K562 (cell line): ENCODE data around the gene PROK2. TPM values are rescaled to one million over a fixed set of nuclear protein-coding genes. Genes with fewer than 3 reads are reported as not detected.

Source experiments
- ATAC-seq: fragments of 200-7000 bp; cut with Tn5 transposase; 3 replicates; pipeline ENCODE4 v1.9.1; 2020; ENCODE audit warnings: moderate library complexity
- BruUV-seq: library from RNA; stranded (reverse); fragments of 400-500 nt; replicated peaks from 2 replicates; lab custom pipeline; 2021; lab: Mats Ljungman, UMichigan
- CTCF ChIA-PET: fragments of 300-600 bp; formaldehyde crosslinking; extraction: SDS; loops from one replicate; lab custom pipeline; 2021; ENCODE audit warnings: low intra/inter-chr PET ratio; lab: Yijun Ruan, JAX
- POLR2A ChIA-PET: fragments of 300-600, 350-650 bp; sonication (Branson Sonifier 250); formaldehyde crosslinking; extraction: SDS; loops from one replicate; lab custom pipeline; 2021; ENCODE audit warnings: antibody characterized with exemption, inconsistent platforms; lab: Yijun Ruan, JAX
- DNase-seq, 4 experiments: peaks; one replicate each; pipeline versions ENCODE4 v3.0.0 to v3.0.0-alpha.2; 2011 to 2018; ENCODE audit warnings: low spot score in 3 of 4, mixed read lengths in 3 of 4; ENCODE audit errors: extremely low read depth in 1 of 4
- FAIRE-seq: peaks from 2 replicates; lab custom pipeline; 2011; peaks lifted over from hg19 to GRCh38; lab: Jason Lieb, UNC
- H2AFZ ChIP-seq: 2 replicates; pipeline ENCODE4 v1.6.0; 2011; ENCODE audit warnings: low read depth, low read length, control low read depth, inconsistent platforms
- H3K27ac ChIP-seq: fragments of 200-600 bp; 3 replicates; pipeline ENCODE4 v1.8.0; 2011; ENCODE audit warnings: low read depth, mild to moderate bottlenecking, control low read depth, inconsistent platforms, low read length, moderate library complexity, mixed read lengths; ENCODE audit errors: extremely low read depth
- H3K27me3 ChIP-seq, 2 experiments: fragments of 300-600 bp in 1 of 2; 2 replicates in 1 of 2; 3 replicates in 1 of 2; pipeline versions ENCODE4 v1.6.0 to v1.8.0; 2011; ENCODE audit warnings: inconsistent platforms in 2 of 2, low read length in 2 of 2, mild to moderate bottlenecking in 1 of 2, mixed read lengths in 1 of 2, moderate library complexity in 1 of 2; ENCODE audit not compliant: control insufficient read depth in 2 of 2, insufficient read depth in 2 of 2
- H3K36me3 ChIP-seq: fragments of 300-600 bp; 3 replicates; pipeline ENCODE4 v1.8.0; 2011; ENCODE audit warnings: mild to moderate bottlenecking, low read length, inconsistent platforms; ENCODE audit not compliant: control insufficient read depth, insufficient read depth
- H3K4me1 ChIP-seq, 2 experiments: fragments of 200-600 bp in 1 of 2; replicated peaks in 1 of 2; 2 replicates in 1 of 2; 3 replicates in 1 of 2; pipeline versions ENCODE4 v1.5.1 to v1.8.0; 2011; ENCODE audit warnings: inconsistent platforms in 2 of 2, low read length in 2 of 2, mild to moderate bottlenecking in 1 of 2, mixed read lengths in 1 of 2, moderate library complexity in 1 of 2; ENCODE audit not compliant: control insufficient read depth in 2 of 2, insufficient read depth in 2 of 2
- H3K4me2 ChIP-seq: 2 replicates; pipeline ENCODE4 v1.6.1; 2011; ENCODE audit warnings: low read length, control low read depth, inconsistent platforms, mixed read lengths; ENCODE audit not compliant: insufficient read depth
- H3K4me3 ChIP-seq: fragments of 200-600 bp; sonication (generic), shearing (Covaris generic); 2 replicates; pipeline ENCODE4 v1.5.1; 2016; ENCODE audit warnings: control low read depth, inconsistent platforms
- H3K79me2 ChIP-seq: fragments of 200-600 bp; 3 replicates; pipeline ENCODE4 v1.8.0; 2011; ENCODE audit warnings: low read length, inconsistent platforms; ENCODE audit not compliant: control insufficient read depth, insufficient read depth
- H3K9ac ChIP-seq, 2 experiments: 2 replicates each; pipeline versions ENCODE4 v1.6.0 to v1.6.1; 2011; ENCODE audit warnings: low read depth in 2 of 2, low read length in 2 of 2, control low read depth in 1 of 2, inconsistent platforms in 1 of 2, mild to moderate bottlenecking in 1 of 2, mixed read lengths in 1 of 2; ENCODE audit not compliant: insufficient read depth in 1 of 2
- H3K9me1 ChIP-seq: one replicate; pipeline ENCODE4 v1.6.0; 2011; ENCODE audit warnings: inconsistent platforms, mild to moderate bottlenecking, low read length, moderate library complexity; ENCODE audit not compliant: control insufficient read depth, insufficient read depth
- H3K9me3 ChIP-seq: replicated peaks from 2 replicates; pipeline ENCODE4 v1.5.1; 2011; ENCODE audit warnings: low read depth, low read length, inconsistent platforms; ENCODE audit not compliant: control insufficient read depth, insufficient read depth
- H4K20me1 ChIP-seq: replicated peaks from 2 replicates; pipeline ENCODE4 v1.6.1; 2011; ENCODE audit warnings: low read length, inconsistent platforms, mixed read lengths; ENCODE audit not compliant: control insufficient read depth, insufficient read depth
- CEBPG ChIP-seq, 3 experiments: fragments of 200-800 bp in 1 of 3; sonication (Bioruptor generic) in 1 of 3; sonication (generic) in 1 of 3; formaldehyde crosslinking in 1 of 3; IDR thresholded peaks in 2 of 3; conservative IDR thresholded peaks in 1 of 3; 2 replicates each; pipeline versions ENCODE4 v1.6.1 to v1.8.0; 2016 to 2022; ENCODE audit warnings: missing compliant biosample characterization in 2 of 3, missing genetic modification characterization in 2 of 3, mild to moderate bottlenecking in 1 of 3, missing genetic modification reagents in 1 of 3
- FOXJ3 ChIP-seq: sonication (generic); formaldehyde crosslinking; IDR thresholded peaks from 2 replicates; pipeline ENCODE4 v1.4.0; 2020; ENCODE audit warnings: mild to moderate bottlenecking, missing genetic modification reagents
- FOXM1 ChIP-seq, 2 experiments: fragments of 450-650 bp in 1 of 2; sonication (generic) in 1 of 2; formaldehyde crosslinking in 1 of 2; IDR thresholded peaks; 2 replicates each; pipeline versions ENCODE4 v1.6.1 to v1.9.0; 2017 to 2022; ENCODE audit warnings: low read depth in 2 of 2, mild to moderate bottlenecking in 2 of 2, missing genetic modification reagents in 1 of 2, moderate library complexity in 1 of 2
- SP2 ChIP-seq: IDR thresholded peaks from 2 replicates; pipeline ENCODE4 v1.6.1; 2011; ENCODE audit warnings: mild to moderate bottlenecking, low read depth, low read length, moderate library complexity; ENCODE audit not compliant: poor library complexity, severe bottlenecking; ENCODE audit errors: extremely low read depth
- TAF9B ChIP-seq: fragments of 450-650 bp; IDR thresholded peaks from 2 replicates; pipeline ENCODE4 v1.6.1; 2018; ENCODE audit warnings: mild to moderate bottlenecking; ENCODE audit not compliant: partially characterized antibody
- WGBS: fragments of 100-300 bp; shearing (Covaris generic); methylation state at CpG from one replicate; pipeline ENCODE4 v1.1.6; 2016; ENCODE audit warnings: low coverage, mixed read lengths; ENCODE audit not compliant: insufficient coverage; ENCODE audit errors: missing lambda C conversion rate; 5-methylcytosine and 5-hydroxymethylcytosine counted together
- in situ Hi-C: fragments of 300-500 bp; cut with MboI; formaldehyde crosslinking; loops from 4 replicates; pipeline ENCODE4 v1.15.0; 2018; ENCODE audit warnings: inconsistent platforms, mixed read lengths
- intact Hi-C: fragments of 100-400 bp; cut with micrococcal nuclease; formaldehyde crosslinking; loops from 2 replicates; pipeline ENCODE4 v1.14.2; 2022
- polyA plus RNA-seq, 8 experiments: library from polyadenylated mRNA; depleted of rRNA in 4 of 8; stranded (reverse) in 5 of 8; unstranded in 3 of 8; fragments of >200 nt; fragmentation: Nextera tagmentation in 2 of 8; fragmentation: Illumina TruSeq in 1 of 8; extraction: Ambion mirVana in 2 of 8; extraction: Trizol in 1 of 8; gene quantifications; 2 replicates each; pipeline versions ENCODE4 v1.2.1 to v1.2.3, GENCODE V29; 2011 to 2014; ENCODE audit warnings: inconsistent platforms in 1 of 8, missing spikeins in 1 of 8
- total RNA-seq, 7 experiments: library from RNA; depleted of rRNA in 6 of 7; stranded (reverse); fragments of >200 nt in 6 of 7; fragmentation: Illumina TruSeq in 2 of 7; extraction: Trizol in 2 of 7; gene quantifications; 2 replicates each; pipeline versions ENCODE4 v1.2.1 to v1.2.3, GENCODE V29; 2011 to 2021; ENCODE audit warnings: low replicate concordance in 1 of 7
- TF ChIP-seq, protein P1 (sequence below), 2 experiments: fragments of 200-800 bp in 1 of 2; sonication (Bioruptor generic) in 1 of 2; sonication (generic) in 1 of 2; formaldehyde crosslinking in 1 of 2; IDR thresholded peaks in 1 of 2; conservative IDR thresholded peaks in 1 of 2; 2 replicates each; pipeline versions ENCODE4 v1.5.0 to v1.6.1; 2016 to 2020; ENCODE audit warnings: missing compliant biosample characterization in 1 of 2, missing genetic modification characterization in 1 of 2, missing genetic modification reagents in 1 of 2

The PROK2 gene
- total and polyA plus RNA-seq, 9 of the 15 experiments (the other 6 are each of a cell fraction or from before 2014, with no cell fraction given), result 0.07 to 0.13 TPM; not detected in 7

DNA sequence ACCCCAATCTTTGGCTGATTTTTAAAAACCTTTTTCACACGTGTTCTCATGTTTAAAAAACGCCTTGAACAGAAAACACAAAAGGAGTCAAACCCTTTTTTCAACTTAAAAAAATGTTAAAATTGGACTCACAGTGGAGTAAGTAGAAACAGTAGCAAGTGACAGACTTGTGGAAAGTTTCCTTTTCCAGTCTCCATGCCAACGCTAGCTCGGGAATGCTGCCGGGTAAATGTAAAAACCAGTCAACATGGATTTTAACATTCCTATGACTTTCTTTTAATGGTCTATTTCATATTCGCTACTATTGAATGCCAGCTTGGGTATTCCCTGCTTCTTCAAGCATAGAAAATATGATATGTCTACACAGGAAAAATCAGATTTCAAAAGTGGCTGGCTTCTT is 1.6 kb upstream of the PROK2 start:
- H3K4me1 ChIP-seq, result peaks cover 0 to 5% of the 10 kb centered on the region in 2 experiments; a peak in 3 of 5 replicates
- in situ Hi-C loops, result no loop called here
- no peak overlapping the region for H3K9ac ChIP-seq
- no peak overlapping the region for H3K4me2 ChIP-seq
- no peaks in the 10 kb centered on the region for H3K36me3 ChIP-seq
- no peaks in the 10 kb centered on the region for H3K9me1 ChIP-seq
- ChIA-PET POLR2A (no interaction called here), CTCF (interaction anchor here (0.5 kb wide), 1 partner anchor 14 kb away, joined by 5 read pairs; no protein-coding TSS in a partner anchor)
- TF ChIP-seq, protein P1, sequence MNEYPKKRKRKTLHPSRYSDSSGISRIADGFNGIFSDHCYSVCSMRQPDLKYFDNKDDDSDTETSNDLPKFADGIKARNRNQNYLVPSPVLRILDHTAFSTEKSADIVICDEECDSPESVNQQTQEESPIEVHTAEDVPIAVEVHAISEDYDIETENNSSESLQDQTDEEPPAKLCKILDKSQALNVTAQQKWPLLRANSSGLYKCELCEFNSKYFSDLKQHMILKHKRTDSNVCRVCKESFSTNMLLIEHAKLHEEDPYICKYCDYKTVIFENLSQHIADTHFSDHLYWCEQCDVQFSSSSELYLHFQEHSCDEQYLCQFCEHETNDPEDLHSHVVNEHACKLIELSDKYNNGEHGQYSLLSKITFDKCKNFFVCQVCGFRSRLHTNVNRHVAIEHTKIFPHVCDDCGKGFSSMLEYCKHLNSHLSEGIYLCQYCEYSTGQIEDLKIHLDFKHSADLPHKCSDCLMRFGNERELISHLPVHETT (CRISPR knock-in tag; conservative IDR thresholded peaks at IDR 0.05 in 1 of 2, IDR thresholded peaks at IDR 0.05 in 1 of 2), result no peak
- TF ChIP-seq TAF9B (no peak), FOXJ3 (CRISPR knock-in tag) (no peak), CEBPG (CRISPR knock-in tag; IDR thresholded peaks at IDR 0.05) (no peak), CEBPG (tag; conservative IDR thresholded peaks at IDR 0.05 in 1 of 2, IDR thresholded peaks at IDR 0.05 in 1 of 2) (no peak), FOXM1 (IDR thresholded peaks at IDR 0.05; ENCODE audit: low read depth) (no peak), FOXM1 (CRISPR knock-in tag; IDR thresholded peaks at IDR 0.05; ENCODE audit: low read depth) (no peak), SP2 (no peak)
- no peaks in the 10 kb centered on the region for H3K9me3 ChIP-seq
- 29% methylated on average over 6 of the region's 6 CpGs for WGBS
- H3K27ac ChIP-seq, result no peak overlapping the region
- no TSS peak for BruUV-seq
- H4K20me1 ChIP-seq, result no peaks in the 10 kb centered on the region
- no peaks in the 10 kb centered on the region for H3K27me3 ChIP-seq
- H2AFZ ChIP-seq, result no peak overlapping the region
- no peak for ATAC-seq
- no peaks in the 10 kb centered on the region for H3K79me2 ChIP-seq
- DNase-seq, result no peak
- FAIRE-seq, result no peak
- H3K4me3 ChIP-seq, result no peak overlapping the region
- intact Hi-C loops, result no loop called here
